Measurements from ENCODE around the gene MEN1. TPM values are rescaled to one million over a fixed set of nuclear protein-coding genes. Genes with fewer than 3 reads are reported as not detected.

Gene MEN1
- total and polyA plus RNA-seq, 2 of the 13 experiments (the other 11 are each of a cell fraction or from before 2014, with no cell fraction given): 20.5 to 27.3 TPM

DNA sequence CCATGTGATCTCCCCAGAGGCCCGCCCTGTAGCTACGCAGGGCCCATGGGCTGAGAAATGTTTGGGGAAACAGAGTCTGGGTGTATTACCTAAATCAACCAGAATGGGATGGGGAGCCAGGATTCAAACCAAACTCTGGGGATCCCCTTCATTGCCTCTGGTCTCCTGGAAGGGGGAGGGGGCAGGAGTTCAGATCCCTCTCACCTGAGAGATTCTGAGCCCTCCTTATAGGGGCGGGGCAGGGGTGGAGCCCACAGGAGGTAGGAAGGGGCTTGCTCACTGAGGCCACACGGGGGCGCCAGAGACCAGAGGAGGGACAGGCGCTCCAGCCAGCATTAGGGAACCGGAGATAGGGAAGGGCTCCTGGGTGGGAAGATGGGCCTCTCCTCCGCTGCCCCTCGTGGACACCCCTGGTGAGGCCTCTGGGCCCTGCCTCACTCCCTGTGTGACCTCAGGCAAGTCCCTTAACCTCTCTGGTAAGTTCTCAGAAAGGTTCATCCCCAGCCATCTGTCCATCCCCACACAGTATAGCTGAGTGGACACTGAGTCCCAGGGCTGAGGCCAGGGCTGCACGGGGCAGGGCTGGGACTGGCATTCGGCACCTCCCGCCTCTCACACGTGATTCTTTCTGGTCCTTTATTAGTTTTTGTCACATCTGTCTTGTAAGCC is 36.8 kb upstream of the MEN1 start (continued):
- TF ChIP-seq, protein P1, sequence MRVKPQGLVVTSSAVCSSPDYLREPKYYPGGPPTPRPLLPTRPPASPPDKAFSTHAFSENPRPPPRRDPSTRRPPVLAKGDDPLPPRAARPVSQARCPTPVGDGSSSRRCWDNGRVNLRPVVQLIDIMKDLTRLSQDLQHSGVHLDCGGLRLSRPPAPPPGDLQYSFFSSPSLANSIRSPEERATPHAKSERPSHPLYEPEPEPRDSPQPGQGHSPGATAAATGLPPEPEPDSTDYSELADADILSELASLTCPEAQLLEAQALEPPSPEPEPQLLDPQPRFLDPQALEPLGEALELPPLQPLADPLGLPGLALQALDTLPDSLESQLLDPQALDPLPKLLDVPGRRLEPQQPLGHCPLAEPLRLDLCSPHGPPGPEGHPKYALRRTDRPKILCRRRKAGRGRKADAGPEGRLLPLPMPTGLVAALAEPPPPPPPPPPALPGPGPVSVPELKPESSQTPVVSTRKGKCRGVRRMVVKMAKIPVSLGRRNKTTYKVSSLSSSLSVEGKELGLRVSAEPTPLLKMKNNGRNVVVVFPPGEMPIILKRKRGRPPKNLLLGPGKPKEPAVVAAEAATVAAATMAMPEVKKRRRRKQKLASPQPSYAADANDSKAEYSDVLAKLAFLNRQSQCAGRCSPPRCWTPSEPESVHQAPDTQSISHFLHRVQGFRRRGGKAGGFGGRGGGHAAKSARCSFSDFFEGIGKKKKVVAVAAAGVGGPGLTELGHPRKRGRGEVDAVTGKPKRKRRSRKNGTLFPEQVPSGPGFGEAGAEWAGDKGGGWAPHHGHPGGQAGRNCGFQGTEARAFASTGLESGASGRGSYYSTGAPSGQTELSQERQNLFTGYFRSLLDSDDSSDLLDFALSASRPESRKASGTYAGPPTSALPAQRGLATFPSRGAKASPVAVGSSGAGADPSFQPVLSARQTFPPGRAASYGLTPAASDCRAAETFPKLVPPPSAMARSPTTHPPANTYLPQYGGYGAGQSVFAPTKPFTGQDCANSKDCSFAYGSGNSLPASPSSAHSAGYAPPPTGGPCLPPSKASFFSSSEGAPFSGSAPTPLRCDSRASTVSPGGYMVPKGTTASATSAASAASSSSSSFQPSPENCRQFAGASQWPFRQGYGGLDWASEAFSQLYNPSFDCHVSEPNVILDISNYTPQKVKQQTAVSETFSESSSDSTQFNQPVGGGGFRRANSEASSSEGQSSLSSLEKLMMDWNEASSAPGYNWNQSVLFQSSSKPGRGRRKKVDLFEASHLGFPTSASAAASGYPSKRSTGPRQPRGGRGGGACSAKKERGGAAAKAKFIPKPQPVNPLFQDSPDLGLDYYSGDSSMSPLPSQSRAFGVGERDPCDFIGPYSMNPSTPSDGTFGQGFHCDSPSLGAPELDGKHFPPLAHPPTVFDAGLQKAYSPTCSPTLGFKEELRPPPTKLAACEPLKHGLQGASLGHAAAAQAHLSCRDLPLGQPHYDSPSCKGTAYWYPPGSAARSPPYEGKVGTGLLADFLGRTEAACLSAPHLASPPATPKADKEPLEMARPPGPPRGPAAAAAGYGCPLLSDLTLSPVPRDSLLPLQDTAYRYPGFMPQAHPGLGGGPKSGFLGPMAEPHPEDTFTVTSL (CRISPR knock-in tag; IDR thresholded peaks at IDR 0.05; ENCODE audit: borderline replicate concordance): no peak
- TF ChIP-seq, protein P2, sequence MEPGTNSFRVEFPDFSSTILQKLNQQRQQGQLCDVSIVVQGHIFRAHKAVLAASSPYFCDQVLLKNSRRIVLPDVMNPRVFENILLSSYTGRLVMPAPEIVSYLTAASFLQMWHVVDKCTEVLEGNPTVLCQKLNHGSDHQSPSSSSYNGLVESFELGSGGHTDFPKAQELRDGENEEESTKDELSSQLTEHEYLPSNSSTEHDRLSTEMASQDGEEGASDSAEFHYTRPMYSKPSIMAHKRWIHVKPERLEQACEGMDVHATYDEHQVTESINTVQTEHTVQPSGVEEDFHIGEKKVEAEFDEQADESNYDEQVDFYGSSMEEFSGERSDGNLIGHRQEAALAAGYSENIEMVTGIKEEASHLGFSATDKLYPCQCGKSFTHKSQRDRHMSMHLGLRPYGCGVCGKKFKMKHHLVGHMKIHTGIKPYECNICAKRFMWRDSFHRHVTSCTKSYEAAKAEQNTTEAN (CRISPR knock-in tag; conservative IDR thresholded peaks at IDR 0.05): no peak
- TF ChIP-seq DNMT3B (CRISPR knock-in tag; conservative IDR thresholded peaks at IDR 0.05) (no peak), ELF1 (CRISPR knock-in tag; IDR thresholded peaks at IDR 0.05) (peak; percentile 46; the same call in 1 of the 2 replicates), SIN3A (IDR thresholded peaks at IDR 0.05; ENCODE audit: borderline replicate concordance, low read depth, low read length) (peak; percentile 29; the same call in 1 of the 2 replicates), NR2F6 (IDR thresholded peaks at IDR 0.05) (no peak), NR2F6 (CRISPR knock-in tag; IDR thresholded peaks at IDR 0.05) (peak; percentile 38; the same call in 1 of the 2 replicates), FOSL2 (CRISPR knock-in tag; IDR thresholded peaks at IDR 0.05) (peak; percentile 60), ZNF577 (CRISPR knock-in tag; IDR thresholded peaks at IDR 0.05; ENCODE audit: borderline replicate concordance, low read depth) (no peak), PPARG (CRISPR knock-in tag; conservative IDR thresholded peaks at IDR 0.05) (no peak), HNF4G (IDR thresholded peaks at IDR 0.05; ENCODE audit: borderline replicate concordance, low read depth, low read length) (no peak), HNF4G (CRISPR knock-in tag; IDR thresholded peaks at IDR 0.05; ENCODE audit: borderline replicate concordance, low read depth) (0 out of 2 replicates have a peak, but pooled peaks have one; percentile 2), ZNF274 (CRISPR knock-in tag; IDR thresholded peaks at IDR 0.05) (no peak), SP140L (CRISPR knock-in tag; IDR thresholded peaks at IDR 0.05; ENCODE audit: borderline replicate concordance) (no peak), ZNF350 (CRISPR knock-in tag; IDR thresholded peaks at IDR 0.05; ENCODE audit: borderline replicate concordance, low read depth) (peak; percentile 86; the same call in 1 of the 2 replicates), ZBTB38 (CRISPR knock-in tag; IDR thresholded peaks at IDR 0.05) (peak; percentile 58; the same call in 1 of the 2 replicates), ZNF788 (CRISPR knock-in tag; IDR thresholded peaks at IDR 0.05; ENCODE audit: borderline replicate concordance) (no peak; the same call in 1 of the 2 replicates), RARA (CRISPR knock-in tag; IDR thresholded peaks at IDR 0.05) (no peak), NR3C1 (CRISPR knock-in tag; IDR thresholded peaks at IDR 0.05) (no peak), DNMT1 (CRISPR knock-in tag; IDR thresholded peaks at IDR 0.05) (peak; percentile 34; the same call in 1 of the 2 replicates)
- TF ChIP-seq, protein P3, sequence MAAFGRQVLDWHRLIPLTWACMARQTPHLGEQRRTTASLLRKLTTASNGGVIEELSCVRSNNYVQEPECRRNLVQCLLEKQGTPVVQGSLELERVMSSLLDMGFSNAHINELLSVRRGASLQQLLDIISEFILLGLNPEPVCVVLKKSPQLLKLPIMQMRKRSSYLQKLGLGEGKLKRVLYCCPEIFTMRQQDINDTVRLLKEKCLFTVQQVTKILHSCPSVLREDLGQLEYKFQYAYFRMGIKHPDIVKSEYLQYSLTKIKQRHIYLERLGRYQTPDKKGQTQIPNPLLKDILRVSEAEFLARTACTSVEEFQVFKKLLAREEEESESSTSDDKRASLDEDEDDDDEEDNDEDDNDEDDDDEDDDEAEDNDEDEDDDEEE (CRISPR knock-in tag; IDR thresholded peaks at IDR 0.05): 0 out of 2 replicates have a peak, but pooled peaks have one; percentile 50
- TF ChIP-seq, protein P4, sequence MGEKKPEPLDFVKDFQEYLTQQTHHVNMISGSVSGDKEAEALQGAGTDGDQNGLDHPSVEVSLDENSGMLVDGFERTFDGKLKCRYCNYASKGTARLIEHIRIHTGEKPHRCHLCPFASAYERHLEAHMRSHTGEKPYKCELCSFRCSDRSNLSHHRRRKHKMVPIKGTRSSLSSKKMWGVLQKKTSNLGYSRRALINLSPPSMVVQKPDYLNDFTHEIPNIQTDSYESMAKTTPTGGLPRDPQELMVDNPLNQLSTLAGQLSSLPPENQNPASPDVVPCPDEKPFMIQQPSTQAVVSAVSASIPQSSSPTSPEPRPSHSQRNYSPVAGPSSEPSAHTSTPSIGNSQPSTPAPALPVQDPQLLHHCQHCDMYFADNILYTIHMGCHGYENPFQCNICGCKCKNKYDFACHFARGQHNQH (CRISPR knock-in tag; IDR thresholded peaks at IDR 0.05): peak; percentile 69; the same call in 1 of the 2 replicates

All from HepG2 (cell line).